DMS53 (cell line): ENCODE results near the gene TBX3.

Experiments
- DNase-seq: peaks from one replicate; lab custom pipeline; 2025; lab: John Stamatoyannopoulos, UW

The TBX3 gene

GRCh38 chr12:114682785-114683708, 928 bp downstream of the TBX3 start:
- no peak for DNase-seq

GRCh38 chr12:114682106-114682784, 1.7 kb downstream of the TBX3 start:
- DNase-seq, result no peak

GRCh38 chr12:114681116-114681871, 2.7 kb downstream of the TBX3 start:
- no peak for DNase-seq

GRCh38 chr12:114680604-114681069, 3.3 kb downstream of the TBX3 start:
- no peak for DNase-seq

- DNase-seq, result no peak
Measured at GRCh38 chr12:114679942-114680341, 4.0 kb downstream of the TBX3 start.

GRCh38 chr12:114679452-114679875, 4.5 kb downstream of the TBX3 start:
- no peak for DNase-seq

- no peak for DNase-seq
Measured at GRCh38 chr12:114678718-114679117, 5.3 kb downstream of the TBX3 start.

GRCh38 chr12:114678028-114678427, 5.9 kb downstream of the TBX3 start:
- no peak for DNase-seq

GRCh38 chr12:114676142-114676741, 7.7 kb downstream of the TBX3 start:
- no peak for DNase-seq

GRCh38 chr12:114674251-114675047, 9.5 kb downstream of the TBX3 start:
- no peak for DNase-seq

- DNase-seq, result no peak
Measured at GRCh38 chr12:114673901-114674250, 10.1 kb downstream of the TBX3 start.

GRCh38 chr12:114673169-114673833, 10.7 kb downstream of the TBX3 start:
- no peak for DNase-seq

- no peak for DNase-seq
Measured at GRCh38 chr12:114672817-114673168, 11.2 kb downstream of the TBX3 start.

GRCh38 chr12:114671443-114672411, 12.2 kb downstream of the TBX3 start:
- no peak for DNase-seq

- DNase-seq, result no peak
Measured at GRCh38 chr12:114671066-114671442, 12.9 kb downstream of the TBX3 start.

- no peak for DNase-seq
Measured at GRCh38 chr12:114670291-114670980, 13.5 kb downstream of the TBX3 start.

GRCh38 chr12:114669401-114670290, 14.3 kb downstream of the TBX3 start:
- DNase-seq, result no peak

- no peak for DNase-seq
Measured at GRCh38 chr12:114668886-114669288, 15.1 kb downstream of the TBX3 start.
